GM18873 (cell line): ENCODE measurements around the gene BST1.
A peak's percentile ranks its signal among the peaks of the same experiment; 100 is the strongest.

Experiments used
- ATAC-seq: cut with Tn5 transposase; IDR thresholded peaks from one replicate; pipeline ENCODE4 v1.9.1; 2021; ENCODE audit warnings: mild to moderate bottlenecking, moderate library complexity, moderate number of reproducible peaks; ENCODE audit not compliant: unreplicated experiment, low FRiP score

Gene BST1

GRCh38 chr4:15702941-15703403 is at the start of gene BST1:
BST1 (plus strand) TSS chr4:15703065; CDS start chr4:15703145, 80 bp downstream.
- peak; percentile 52 for ATAC-seq

GRCh38 chr4:15653420-15653819 is 49.4 kb upstream of the BST1 start:
- no peak for ATAC-seq

GRCh38 chr4:15653864-15654592 is 48.8 kb upstream of the BST1 start:
- ATAC-seq: no peak

- peak; percentile 44 for ATAC-seq
These were observed 48.2 kb upstream of the BST1 start for GRCh38 chr4:15654593-15655222.

GRCh38 chr4:15655223-15656037 is 47.4 kb upstream of the BST1 start, which contains the start of gene FBXL5:
FBXL5 (minus strand) TSS chr4:15655357; CDS start chr4:15655287, 70 bp downstream.
- ATAC-seq: peak; percentile 53

- ATAC-seq: no peak
These were observed 46.8 kb upstream of the BST1 start for GRCh38 chr4:15656038-15656470.

- no peak for ATAC-seq
These were observed 45.5 kb upstream of the BST1 start for GRCh38 chr4:15657366-15657765.

GRCh38 chr4:15658136-15658770 is 44.6 kb upstream of the BST1 start:
- ATAC-seq: no peak

GRCh38 chr4:15658781-15659180 is 44.1 kb upstream of the BST1 start:
- ATAC-seq: no peak

- ATAC-seq: no peak
These were observed 42.9 kb upstream of the BST1 start for GRCh38 chr4:15659768-15660570.

GRCh38 chr4:15665753-15666365 is 37.0 kb upstream of the BST1 start:
- no peak for ATAC-seq

- no peak for ATAC-seq
These were observed 35.9 kb upstream of the BST1 start for GRCh38 chr4:15667006-15667405.

- ATAC-seq: no peak
These were observed 34.1 kb upstream of the BST1 start for GRCh38 chr4:15668566-15669435.

- ATAC-seq: no peak
These were observed 32.3 kb upstream of the BST1 start for GRCh38 chr4:15670576-15670975.

- no peak for ATAC-seq
These were observed 30.8 kb upstream of the BST1 start for GRCh38 chr4:15672101-15672500.

GRCh38 chr4:15673337-15673736 is 29.5 kb upstream of the BST1 start:
- no peak for ATAC-seq

- no peak for ATAC-seq
These were observed 28.8 kb upstream of the BST1 start for GRCh38 chr4:15674046-15674445.

GRCh38 chr4:15674926-15675325 is 27.9 kb upstream of the BST1 start:
- ATAC-seq: no peak
